ENCODE data around the gene CEP120.
A peak's percentile ranks its signal among the peaks of the same experiment; 100 is the strongest.

The CEP120 gene

GRCh38 chr5:123359454-123360200 lies 63.6 kb downstream of the CEP120 start:
- Histone ChIP-seq H3K4me2 (ENCODE audit: low read depth, low read length, poor library complexity, severe bottlenecking) (peak overlapping the region; percentile 43), H3K27ac (ENCODE audit: low read depth, low read length) (peak overlapping the region; percentile 63), H3K9me2 (replicated peaks; ENCODE audit: insufficient read depth, low read length) (no peaks in the 10 kb centered on the region), H3K9me3 (ENCODE audit: insufficient read depth, low read length) (no peaks in the 10 kb centered on the region), H2AFZ (ENCODE audit: low read depth, low read length, severe bottlenecking) (no peak overlapping the region), H4K20me1 (ENCODE audit: low read depth, low read length) (no peaks in the 10 kb centered on the region), H3K79me2 (ENCODE audit: insufficient read depth, low read length) (no peaks in the 10 kb centered on the region), H3K9ac (ENCODE audit: low read length) (no peak overlapping the region), H3K4me3 (ENCODE audit: insufficient read depth, low read length, poor library complexity, severe bottlenecking) (peak overlapping the region; percentile 3), H3F3A (ENCODE audit: insufficient read depth) (no peaks in the 10 kb centered on the region; the same call in 1 of the 2 replicates), H3K36me3 (ENCODE audit: low read length) (peaks cover 37% of the 10 kb centered on the region), H3K27me3 (ENCODE audit: low read length) (no peaks in the 10 kb centered on the region)
- TF ChIP-seq EZH2phosphoT487 (conservative IDR thresholded peaks at IDR 0.05; ENCODE audit: low read length) (no peak), CTCF (IDR thresholded peaks at IDR 0.05; ENCODE audit: insufficient read depth, low read length, poor library complexity, severe bottlenecking) (no peak)

GRCh38 chr5:123358751-123359150 lies 64.5 kb downstream of the CEP120 start:
- Histone ChIP-seq H3K36me3 (ENCODE audit: low read length) (peaks cover 29% of the 10 kb centered on the region), H3K9ac (ENCODE audit: low read length) (no peak overlapping the region), H4K20me1 (ENCODE audit: low read depth, low read length) (no peaks in the 10 kb centered on the region), H3F3A (ENCODE audit: insufficient read depth) (no peaks in the 10 kb centered on the region; the same call in 1 of the 2 replicates), H3K9me2 (replicated peaks; ENCODE audit: insufficient read depth, low read length) (no peaks in the 10 kb centered on the region), H3K79me2 (ENCODE audit: insufficient read depth, low read length) (no peaks in the 10 kb centered on the region), H3K9me3 (ENCODE audit: insufficient read depth, low read length) (no peaks in the 10 kb centered on the region), H3K4me2 (ENCODE audit: low read depth, low read length, poor library complexity, severe bottlenecking) (peak overlapping the region; percentile 43), H2AFZ (ENCODE audit: low read depth, low read length, severe bottlenecking) (no peak overlapping the region), H3K4me3 (ENCODE audit: insufficient read depth, low read length, poor library complexity, severe bottlenecking) (no peak overlapping the region), H3K27ac (ENCODE audit: low read depth, low read length) (peak overlapping the region; percentile 63), H3K27me3 (ENCODE audit: low read length) (no peaks in the 10 kb centered on the region)
- TF ChIP-seq CTCF (IDR thresholded peaks at IDR 0.05; ENCODE audit: insufficient read depth, low read length, poor library complexity, severe bottlenecking) (no peak), EZH2phosphoT487 (conservative IDR thresholded peaks at IDR 0.05; ENCODE audit: low read length) (no peak)

- H3K9ac ChIP-seq (ENCODE audit: low read length): no peak overlapping the region
- H3K4me3 ChIP-seq (ENCODE audit: insufficient read depth, low read length, poor library complexity, severe bottlenecking): no peak overlapping the region
- H2AFZ ChIP-seq (ENCODE audit: low read depth, low read length, severe bottlenecking): no peak overlapping the region
- H3K36me3 ChIP-seq (ENCODE audit: low read length): peaks cover 34% of the 10 kb centered on the region
- H3K9me3 ChIP-seq (ENCODE audit: insufficient read depth, low read length): no peaks in the 10 kb centered on the region
- H4K20me1 ChIP-seq (ENCODE audit: low read depth, low read length): no peaks in the 10 kb centered on the region
- H3K27ac ChIP-seq (ENCODE audit: low read depth, low read length): peak overlapping the region; percentile 63; the same call in 1 of the 2 replicates
- no peak overlapping the region for H3K4me2 ChIP-seq (ENCODE audit: low read depth, low read length, poor library complexity, severe bottlenecking)
- no peaks in the 10 kb centered on the region for H3K9me2 ChIP-seq (replicated peaks; ENCODE audit: insufficient read depth, low read length)
- H3F3A ChIP-seq (ENCODE audit: insufficient read depth): no peaks in the 10 kb centered on the region; the same call in 1 of the 2 replicates
- H3K27me3 ChIP-seq (ENCODE audit: low read length): no peaks in the 10 kb centered on the region
- TF ChIP-seq CTCF (IDR thresholded peaks at IDR 0.05; ENCODE audit: insufficient read depth, low read length, poor library complexity, severe bottlenecking) (no peak), EZH2phosphoT487 (conservative IDR thresholded peaks at IDR 0.05; ENCODE audit: low read length) (no peak)
- H3K79me2 ChIP-seq (ENCODE audit: insufficient read depth, low read length): no peaks in the 10 kb centered on the region
These were observed 64.9 kb downstream of the CEP120 start for GRCh38 chr5:123358304-123358703.
